ENCODE measurements around the gene PLPP1.
"Not testable (repeated sequence)": the region's sequence is repeated elsewhere in the genome, so short reads cannot be mapped to it uniquely, and the experiment has no call there.

The PLPP1 gene

DNA sequence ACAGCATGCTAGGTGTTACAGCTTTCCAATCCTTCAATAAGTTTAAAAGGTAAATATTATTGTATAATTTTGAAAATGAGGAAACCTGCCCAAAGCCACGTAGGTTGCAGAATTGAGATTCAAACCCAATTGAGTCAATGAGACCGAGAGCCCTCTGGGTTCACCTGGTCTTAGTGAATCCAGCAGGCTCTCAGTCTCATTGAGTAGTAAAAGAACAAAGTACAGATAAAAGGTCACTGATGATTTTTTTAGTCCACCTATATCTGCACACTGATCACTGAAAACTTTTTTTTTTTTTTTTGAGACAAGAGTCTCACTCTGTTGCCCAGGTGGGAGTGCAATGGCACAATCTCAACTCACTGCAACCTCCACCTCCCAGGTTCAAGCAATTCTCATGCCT is 27.2 kb downstream of the PLPP1 start:
- DNase-seq: no peak
- TF ChIP-seq GATA1 (IDR thresholded peaks at IDR 0.05; ENCODE audit: low read depth, low read length): no peak
- no peak for TF ChIP-seq POLR2A (IDR thresholded peaks at IDR 0.05; ENCODE audit: low read length)

DNA sequence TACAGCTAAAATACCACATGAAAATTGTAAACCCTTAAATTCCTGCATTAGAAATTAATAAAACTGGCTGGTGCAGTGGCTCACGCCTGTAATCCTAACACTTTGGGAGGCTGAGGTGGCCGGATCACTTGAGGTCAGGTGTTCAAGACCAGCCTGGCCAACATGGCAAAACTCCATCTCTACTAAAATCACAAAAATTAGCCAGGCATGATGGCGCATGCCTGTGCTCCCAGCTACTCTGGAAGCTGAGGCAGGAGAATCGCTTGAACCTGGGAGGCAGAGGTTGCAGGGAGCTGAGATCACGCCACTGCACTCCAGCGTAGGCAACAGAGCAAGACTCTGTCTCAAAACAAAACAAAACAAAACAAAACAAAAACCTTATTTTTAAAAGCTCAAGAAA is 29.1 kb downstream of the PLPP1 start:
- not testable (repeated sequence) for DNase-seq

DNA sequence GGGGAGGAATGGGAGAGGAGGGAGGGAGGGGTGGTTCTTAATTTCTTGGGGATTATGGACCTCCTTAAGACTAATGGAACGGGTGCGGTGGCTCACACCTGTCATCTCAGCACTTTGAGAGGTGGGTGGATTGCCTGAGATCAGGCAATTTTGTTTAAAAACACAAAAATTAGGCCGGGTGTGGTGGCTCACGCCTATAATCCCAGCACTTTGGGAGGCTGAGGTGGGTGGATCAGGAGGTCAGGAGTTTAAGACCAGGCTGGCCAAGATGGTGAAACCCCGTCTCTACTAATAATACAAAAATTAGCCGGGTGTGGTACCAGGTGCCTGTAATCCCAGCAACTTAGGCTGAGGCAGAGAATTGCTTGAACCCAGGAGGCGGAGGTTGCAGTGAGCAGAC is 30.8 kb downstream of the PLPP1 start:
- DNase-seq: not testable (repeated sequence)

DNA sequence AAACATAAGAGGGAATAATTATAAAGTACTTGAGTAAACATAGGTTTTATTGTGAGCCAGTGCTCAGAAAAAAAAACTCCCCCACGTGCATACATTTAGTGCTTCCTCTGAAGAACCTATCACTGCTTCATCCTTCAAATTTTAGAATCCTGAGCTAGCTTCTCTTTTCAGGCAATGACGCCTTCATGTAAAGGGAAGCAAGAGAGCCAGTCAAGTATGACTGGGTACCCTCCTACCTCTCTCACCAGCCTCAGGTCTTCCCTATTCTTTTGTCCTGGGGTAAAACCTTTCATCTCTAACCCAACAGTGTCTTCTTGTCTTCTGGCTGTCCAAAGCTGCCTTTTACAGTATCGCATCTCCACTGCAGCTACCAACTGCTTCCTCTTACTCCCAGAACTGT is 32.0 kb downstream of the PLPP1 start:
- DNase-seq: no peak
- no peak for TF ChIP-seq GATA1 (IDR thresholded peaks at IDR 0.05; ENCODE audit: low read depth, low read length)
- TF ChIP-seq POLR2A (IDR thresholded peaks at IDR 0.05; ENCODE audit: low read length): no peak

DNA sequence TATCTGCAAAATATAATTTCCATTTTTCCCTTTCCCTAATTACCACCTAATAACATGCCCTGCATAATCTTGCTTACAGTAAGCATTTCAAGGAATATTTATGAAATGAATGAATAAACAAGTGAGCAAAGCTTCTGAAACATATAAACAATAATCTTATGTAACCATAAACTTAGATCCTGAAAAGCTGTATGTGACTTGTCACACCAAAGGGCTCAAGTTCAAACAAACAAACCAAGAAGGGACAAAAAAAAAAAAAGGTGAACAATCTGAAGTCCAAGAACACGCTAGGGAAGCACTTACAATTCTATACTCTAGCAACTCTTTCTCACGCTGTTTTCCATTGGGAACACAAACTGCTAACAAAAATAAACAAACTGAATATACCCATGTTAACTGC is 36.3 kb downstream of the PLPP1 start:
- no peak for DNase-seq
- TF ChIP-seq POLR2A (IDR thresholded peaks at IDR 0.05; ENCODE audit: low read length): no peak
- TF ChIP-seq GATA1 (IDR thresholded peaks at IDR 0.05; ENCODE audit: low read depth, low read length): no peak

DNA sequence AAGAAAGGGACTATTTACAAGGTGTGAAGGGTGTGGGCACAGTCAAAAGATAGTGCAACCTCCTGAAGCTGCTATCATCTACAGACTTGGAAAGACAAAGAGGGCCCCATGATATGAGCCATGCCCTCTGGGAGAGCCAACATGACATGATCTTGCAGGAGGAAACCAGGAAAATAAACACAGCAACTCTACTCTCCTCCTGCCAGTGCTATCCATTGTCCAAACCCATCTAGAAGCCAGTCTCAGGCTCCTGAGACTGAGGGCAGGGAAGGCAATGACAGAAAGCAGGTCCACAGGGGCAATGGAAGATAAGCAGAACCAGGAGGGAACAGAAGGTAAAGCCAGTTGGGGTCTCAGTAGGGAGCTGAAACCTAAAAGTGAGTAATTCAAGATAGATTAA is 37.1 kb downstream of the PLPP1 start:
- DNase-seq: no peak
- no peak for TF ChIP-seq POLR2A (IDR thresholded peaks at IDR 0.05; ENCODE audit: low read length)
- TF ChIP-seq GATA1 (IDR thresholded peaks at IDR 0.05; ENCODE audit: low read depth, low read length): no peak

DNA sequence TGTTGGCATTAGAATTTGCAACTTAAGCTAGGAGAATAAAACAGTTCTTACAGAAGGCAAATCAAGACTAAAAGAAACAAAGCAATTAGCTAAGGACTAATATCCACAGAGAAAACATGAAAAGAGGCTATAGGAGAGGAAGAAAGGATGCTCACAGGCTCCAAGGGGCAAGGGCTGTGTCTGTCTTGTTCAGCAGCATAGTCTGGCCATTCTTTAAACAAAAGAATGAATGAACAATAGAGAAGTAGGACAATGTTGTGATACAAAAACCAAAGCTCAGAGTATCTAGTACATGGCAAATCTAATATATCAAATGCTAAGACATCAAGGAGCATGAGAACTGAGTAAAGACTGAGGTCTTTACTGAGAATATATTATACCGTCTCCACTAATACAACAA is 39.5 kb downstream of the PLPP1 start:
- TF ChIP-seq POLR2A (IDR thresholded peaks at IDR 0.05; ENCODE audit: low read length) (no peak), GATA1 (IDR thresholded peaks at IDR 0.05; ENCODE audit: low read depth, low read length) (no peak)
- DNase-seq: no peak

DNA sequence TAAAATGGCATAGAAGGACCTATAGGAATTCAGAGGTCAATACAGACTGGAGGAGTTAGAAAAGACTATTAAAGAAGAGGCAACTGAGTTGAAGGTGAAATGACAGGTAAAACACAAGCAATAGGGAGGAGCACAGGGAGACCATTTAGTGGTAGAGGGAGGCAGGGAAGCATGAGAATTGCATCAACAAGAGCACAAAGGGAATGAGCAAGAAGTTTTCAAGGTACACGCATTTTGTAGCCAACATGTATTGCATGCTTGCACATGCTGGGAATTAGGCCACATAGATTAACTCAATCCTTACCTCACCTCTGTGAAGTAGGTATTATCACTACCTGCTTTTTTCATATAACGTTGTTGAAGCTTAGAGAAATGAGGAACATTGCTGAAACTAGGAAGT is 42.3 kb downstream of the PLPP1 start:
- no peak for DNase-seq
- TF ChIP-seq POLR2A (IDR thresholded peaks at IDR 0.05; ENCODE audit: low read length) (no peak), GATA1 (IDR thresholded peaks at IDR 0.05; ENCODE audit: low read depth, low read length) (no peak)

DNA sequence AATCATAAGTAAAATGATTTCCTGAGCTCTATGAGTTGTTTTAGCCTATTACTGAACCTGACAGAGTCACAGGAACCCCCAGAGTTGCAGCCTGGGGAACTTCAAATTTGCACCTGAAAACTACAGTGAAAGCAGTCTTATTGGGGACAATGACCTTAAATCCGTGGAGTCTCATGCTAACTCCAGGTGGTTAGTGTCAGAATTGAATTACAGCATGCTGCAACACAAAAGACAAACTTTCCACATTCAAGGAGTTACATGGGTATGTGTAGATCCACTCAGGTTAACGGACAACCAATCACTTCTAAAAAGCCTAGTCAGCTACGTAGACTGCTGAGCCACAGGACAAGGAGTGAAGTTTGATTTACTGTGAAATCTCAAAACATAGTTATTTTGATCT is 49.7 kb downstream of the PLPP1 start:
- TF ChIP-seq GATA1 (IDR thresholded peaks at IDR 0.05; ENCODE audit: low read depth, low read length) (no peak), POLR2A (IDR thresholded peaks at IDR 0.05; ENCODE audit: low read length) (no peak)

DNA sequence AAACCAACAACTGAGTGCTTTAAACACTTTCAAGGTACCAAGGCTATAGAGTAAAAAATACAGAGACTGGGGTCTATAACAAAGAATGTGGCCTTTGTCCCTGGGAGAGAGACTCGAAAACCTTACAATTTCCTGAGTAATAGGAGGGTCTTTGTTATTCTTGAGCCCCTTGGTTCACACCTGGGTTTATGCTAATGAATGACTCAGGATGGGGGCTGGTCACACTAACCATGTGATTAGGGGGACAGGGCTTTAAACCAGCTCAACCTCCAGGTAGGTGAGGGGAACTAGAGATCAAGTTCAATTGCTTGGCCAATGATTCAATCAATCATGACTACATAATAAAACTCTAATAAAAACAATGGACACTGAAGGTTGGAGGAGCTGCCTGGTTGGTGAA is 50.2 kb downstream of the PLPP1 start:
- no peak for TF ChIP-seq POLR2A (IDR thresholded peaks at IDR 0.05; ENCODE audit: low read length)
- TF ChIP-seq GATA1 (IDR thresholded peaks at IDR 0.05; ENCODE audit: low read depth, low read length): no peak
- DNase-seq: no peak

More for the DNA sequence above, 49.7 kb downstream of the PLPP1 start:
- no peak for DNase-seq

DNA sequence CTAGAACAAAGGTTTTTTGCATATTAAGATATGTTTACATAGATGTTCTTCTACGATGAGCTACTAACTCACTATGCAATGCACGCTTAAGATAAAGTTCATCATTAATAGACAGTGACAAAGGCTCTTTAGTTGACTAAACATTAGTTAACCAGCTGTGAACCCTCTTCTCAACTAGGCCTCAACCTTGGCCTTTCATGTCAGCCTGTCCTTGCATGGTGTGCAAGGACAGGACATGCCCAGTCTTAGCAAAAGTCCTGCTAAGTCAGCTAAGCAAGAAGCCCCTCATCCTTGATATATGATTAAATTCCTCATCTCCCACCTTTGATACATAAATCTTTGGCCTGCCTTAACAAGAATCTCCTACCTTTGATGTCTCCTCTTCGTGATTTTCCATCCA is 50.9 kb downstream of the PLPP1 start:
- no peak for TF ChIP-seq GATA1 (IDR thresholded peaks at IDR 0.05; ENCODE audit: low read depth, low read length)
- TF ChIP-seq POLR2A (IDR thresholded peaks at IDR 0.05; ENCODE audit: low read length): no peak
- no peak for DNase-seq

DNA sequence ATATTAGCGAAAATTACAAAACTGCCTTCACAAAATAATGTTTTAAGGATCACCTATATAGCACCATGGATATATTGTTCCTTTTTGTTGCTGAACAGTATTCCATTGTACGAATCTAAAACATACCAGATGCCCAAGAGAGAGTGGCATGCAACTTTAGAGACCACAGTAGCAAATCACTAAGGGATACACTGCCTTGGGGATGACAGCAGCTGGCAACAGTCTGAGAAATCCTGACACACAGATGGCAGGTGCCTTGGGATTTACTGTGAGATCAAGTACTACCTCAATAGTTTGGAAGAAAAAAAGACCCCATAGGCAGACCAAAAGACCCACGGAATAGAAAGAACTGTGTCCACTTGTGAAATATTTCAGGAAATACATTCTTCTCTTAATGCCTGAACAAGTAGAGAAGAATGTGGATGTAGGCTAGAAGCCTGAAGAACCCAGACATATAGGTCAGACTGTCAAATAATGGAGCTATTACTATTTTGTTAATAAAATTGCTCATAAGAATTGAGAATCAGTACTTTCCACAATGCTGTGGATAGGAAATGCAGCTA is 53.4 kb downstream of the PLPP1 start:
- no peak for TF ChIP-seq POLR2A (IDR thresholded peaks at IDR 0.05; ENCODE audit: low read length)
- no peak for TF ChIP-seq GATA1 (IDR thresholded peaks at IDR 0.05; ENCODE audit: low read depth, low read length)
- no peak for DNase-seq

DNA sequence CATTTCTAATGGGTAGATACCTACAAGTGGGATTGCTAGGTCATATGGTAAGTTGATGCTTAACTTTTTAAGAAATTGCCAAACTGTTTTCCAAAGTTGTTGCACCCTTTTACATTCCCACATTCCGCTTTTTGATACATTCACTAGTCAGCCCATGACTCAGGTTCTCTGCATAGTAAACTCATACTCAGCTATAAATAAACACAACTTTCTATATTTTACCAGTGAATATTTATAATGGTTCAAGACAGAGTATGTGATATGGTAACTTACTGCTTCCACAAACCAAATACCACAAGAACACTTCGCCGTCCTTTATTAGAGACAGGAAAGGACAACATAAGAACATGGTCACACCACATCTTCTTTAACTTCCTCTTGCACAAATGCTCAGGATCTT is 54.0 kb downstream of the PLPP1 start:
- TF ChIP-seq GATA1 (IDR thresholded peaks at IDR 0.05; ENCODE audit: low read depth, low read length): no peak
- no peak for TF ChIP-seq POLR2A (IDR thresholded peaks at IDR 0.05; ENCODE audit: low read length)
- no peak for DNase-seq

DNA sequence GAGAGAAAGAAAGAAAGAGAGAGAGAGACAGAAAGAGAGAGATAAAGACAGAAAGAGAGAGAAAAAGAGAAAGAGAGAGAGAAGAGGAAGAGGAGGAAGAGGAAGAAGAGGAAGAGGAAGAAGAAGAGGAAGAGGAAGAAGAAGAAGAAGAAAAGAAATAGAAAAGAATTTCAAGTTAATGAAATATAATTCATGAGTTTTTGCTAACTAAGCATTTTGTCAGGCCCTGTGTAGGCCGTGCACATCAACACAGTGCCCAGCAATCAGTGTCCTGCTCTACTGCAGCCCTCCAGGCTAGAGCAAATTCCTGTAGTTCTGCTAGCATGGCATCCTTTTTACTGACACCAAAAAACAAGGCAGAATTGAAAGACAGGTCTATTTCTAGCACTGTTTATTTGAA is 62.1 kb downstream of the PLPP1 start:
- DNase-seq: no peak
- no peak for TF ChIP-seq GATA1 (IDR thresholded peaks at IDR 0.05; ENCODE audit: low read depth, low read length)
- no peak for TF ChIP-seq POLR2A (IDR thresholded peaks at IDR 0.05; ENCODE audit: low read length)

DNA sequence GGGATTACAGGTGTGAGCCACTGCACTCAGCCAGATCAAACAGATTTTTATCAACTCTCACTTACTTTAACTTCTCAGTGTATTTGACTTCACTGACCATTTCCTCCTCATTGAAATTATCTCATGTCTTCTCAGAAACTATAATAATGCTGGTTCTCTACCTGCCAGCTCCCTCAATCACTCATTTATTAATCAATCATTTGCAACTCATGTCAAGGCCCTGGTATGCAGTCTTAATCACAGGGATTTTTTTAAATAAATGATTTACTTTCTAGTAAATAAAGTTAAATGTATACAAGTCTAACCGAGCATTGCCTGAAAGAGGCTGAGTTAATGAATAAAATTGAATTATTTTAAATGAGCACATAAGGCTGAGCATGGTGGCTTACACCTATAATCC is 63.3 kb downstream of the PLPP1 start:
- no peak for TF ChIP-seq GATA1 (IDR thresholded peaks at IDR 0.05; ENCODE audit: low read depth, low read length)
- TF ChIP-seq POLR2A (IDR thresholded peaks at IDR 0.05; ENCODE audit: low read length): no peak
- no peak for DNase-seq

DNA sequence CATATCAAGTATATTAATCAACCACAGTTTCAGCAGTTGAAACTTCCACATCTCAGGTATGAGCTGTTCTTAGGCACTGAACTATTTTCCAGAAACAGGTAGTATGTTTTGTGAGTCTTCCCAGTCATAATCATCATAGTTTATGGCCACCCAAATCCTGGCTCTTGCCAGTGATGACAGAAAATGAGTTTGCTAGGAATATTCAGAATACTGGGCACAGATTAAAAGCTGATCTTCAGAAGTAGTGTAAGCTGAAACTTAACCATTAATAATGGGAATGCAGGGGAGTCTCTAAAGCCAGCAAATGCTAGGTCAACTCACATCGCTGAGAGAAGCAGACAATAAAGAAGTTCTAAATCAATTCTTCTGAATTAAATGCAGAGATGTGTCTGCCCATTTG is 64.5 kb downstream of the PLPP1 start:
- no peak for DNase-seq
- TF ChIP-seq POLR2A (IDR thresholded peaks at IDR 0.05; ENCODE audit: low read length) (no peak), GATA1 (IDR thresholded peaks at IDR 0.05; ENCODE audit: low read depth, low read length) (no peak)
